Subcutaneous preadipocyte (primary cell): ENCODE data around the gene THUMPD1. TPM values are rescaled to one million over a fixed set of nuclear protein-coding genes. Genes with fewer than 3 reads are reported as not detected.

Experiments
- small RNA-seq: library from RNA; depleted of rRNA; stranded (forward); fragments of <200 nt; gene quantifications from one replicate; pipeline ENCODE3, GENCODE V24; 2012
- total RNA-seq: library from RNA; depleted of rRNA; stranded (reverse); fragments of >200 nt; gene quantifications from 2 replicates; pipeline ENCODE4 v1.2.3, GENCODE V29; 2012

Gene THUMPD1, protein sequence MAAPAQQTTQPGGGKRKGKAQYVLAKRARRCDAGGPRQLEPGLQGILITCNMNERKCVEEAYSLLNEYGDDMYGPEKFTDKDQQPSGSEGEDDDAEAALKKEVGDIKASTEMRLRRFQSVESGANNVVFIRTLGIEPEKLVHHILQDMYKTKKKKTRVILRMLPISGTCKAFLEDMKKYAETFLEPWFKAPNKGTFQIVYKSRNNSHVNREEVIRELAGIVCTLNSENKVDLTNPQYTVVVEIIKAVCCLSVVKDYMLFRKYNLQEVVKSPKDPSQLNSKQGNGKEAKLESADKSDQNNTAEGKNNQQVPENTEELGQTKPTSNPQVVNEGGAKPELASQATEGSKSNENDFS
- 67.4 and 74.6 TPM in 2 replicates for total RNA-seq

GRCh38 chr16:20741554-20742285 is at the start of gene THUMPD1:
TSS of gene THUMPD1 (minus strand) at chr16:20741818. CDS start at chr16:20741739, 79 bp downstream.

GRCh38 chr16:20763461-20764232 is 22.0 kb upstream of the THUMPD1 start, which contains the start of gene ACSM3:
TSS of gene ACSM3 (plus strand) at chr16:20764014. CDS start at chr16:20770035, 6,021 bp downstream.

Small RNAs within 50 kb of the gene (small RNA-seq; reads per million reads assigned to genes)
- not detected for gene RNU6-944P

Other genes with a start within 250 kb of the THUMPD1 start
- not detected in 2 replicates for gene ACSM2B, start 165.5 kb downstream of the THUMPD1 start, total RNA-seq
- not detected in 2 replicates for gene ACSM1, start 44.1 kb downstream of the THUMPD1 start, total RNA-seq
- gene ACSM3, start 22.2 kb upstream of the THUMPD1 start, total RNA-seq, result 0.37 and 0.39 TPM in 2 replicates
- 15.8 and 25.2 TPM in 2 replicates for gene ERI2, start 64.7 kb upstream of the THUMPD1 start, total RNA-seq
- gene REXO5, start 64.7 kb upstream of the THUMPD1 start, total RNA-seq, result 8.8 and 15.1 TPM in 2 replicates
- gene DCUN1D3, start 158.5 kb upstream of the THUMPD1 start, total RNA-seq, result 30.5 and 34.2 TPM in 2 replicates
- 52.9 and 55.7 TPM in 2 replicates for gene LYRM1, start 159.0 kb upstream of the THUMPD1 start, total RNA-seq